ENCODE results near the gene GNRH2.
A peak's percentile ranks its signal among the peaks of the same experiment; 100 is the strongest.
"Not testable (repeated sequence)": the region's sequence is repeated elsewhere in the genome, so short reads cannot be mapped to it uniquely, and the experiment has no call there.

The GNRH2 gene

GRCh38 chr20:3073251-3073643, 29.8 kb downstream of the GNRH2 start:
- DNase-seq (ENCODE audit: low spot score), result not testable (repeated sequence)

- no peak for DNase-seq (ENCODE audit: low spot score)
Observed at GRCh38 chr20:3074812-3075211, 31.4 kb downstream of the GNRH2 start.

- not testable (repeated sequence) for DNase-seq (ENCODE audit: low spot score)
Observed at GRCh38 chr20:3075315-3075714, 31.9 kb downstream of the GNRH2 start.

GRCh38 chr20:3077618-3078134, 34.3 kb downstream of the GNRH2 start:
- DNase-seq (ENCODE audit: low spot score), result no peak

- DNase-seq (ENCODE audit: low spot score), result no peak
Observed at GRCh38 chr20:3080939-3081388, 37.5 kb downstream of the GNRH2 start.

- DNase-seq (ENCODE audit: low spot score), result no peak
Observed at GRCh38 chr20:3081641-3082040, 38.2 kb downstream of the GNRH2 start.

GRCh38 chr20:3082306-3082951, 39.0 kb downstream of the GNRH2 start:
- peak; percentile 63 for DNase-seq (ENCODE audit: low spot score)

GRCh38 chr20:3082955-3083952, 39.8 kb downstream of the GNRH2 start:
- no peak for DNase-seq (ENCODE audit: low spot score)

- no peak for DNase-seq (ENCODE audit: low spot score)
Observed at GRCh38 chr20:3084283-3084985, 41.0 kb downstream of the GNRH2 start, which contains the start of gene AVP. TSS of gene AVP (minus strand) at chr20:3084724. CDS start at chr20:3084674, 50 bp downstream.

GRCh38 chr20:3084986-3085360, 41.6 kb downstream of the GNRH2 start:
- DNase-seq (ENCODE audit: low spot score), result no peak

- no peak for DNase-seq (ENCODE audit: low spot score)
Observed at GRCh38 chr20:3085571-3086072, 42.2 kb downstream of the GNRH2 start.

GRCh38 chr20:3088031-3088430, 44.6 kb downstream of the GNRH2 start:
- no peak for DNase-seq (ENCODE audit: low spot score)

GRCh38 chr20:3090565-3090964, 47.1 kb downstream of the GNRH2 start:
- no peak for DNase-seq (ENCODE audit: low spot score)

GRCh38 chr20:3092611-3093379, 49.4 kb downstream of the GNRH2 start:
- peak; percentile 66 for DNase-seq (ENCODE audit: low spot score)

GRCh38 chr20:3093861-3094361, 50.5 kb downstream of the GNRH2 start:
- DNase-seq (ENCODE audit: low spot score), result no peak

- no peak for DNase-seq (ENCODE audit: low spot score)
Observed at GRCh38 chr20:3094848-3095629, 51.6 kb downstream of the GNRH2 start.

Data from HuH-7 (cell line).